Measurements from ENCODE around the gene MAPKAP1. TPM values are rescaled to one million over a fixed set of nuclear protein-coding genes. Genes with fewer than 3 reads are reported as not detected.

Gene MAPKAP1
- total RNA-seq, 6 donors from 2014 or later: 60.8 to 84.0 (median 71.5) TPM

GRCh38 chr9:125529589-125530515 lies 177.2 kb downstream of the MAPKAP1 start:
- no peak overlapping the region for H3K27ac ChIP-seq

DNA sequence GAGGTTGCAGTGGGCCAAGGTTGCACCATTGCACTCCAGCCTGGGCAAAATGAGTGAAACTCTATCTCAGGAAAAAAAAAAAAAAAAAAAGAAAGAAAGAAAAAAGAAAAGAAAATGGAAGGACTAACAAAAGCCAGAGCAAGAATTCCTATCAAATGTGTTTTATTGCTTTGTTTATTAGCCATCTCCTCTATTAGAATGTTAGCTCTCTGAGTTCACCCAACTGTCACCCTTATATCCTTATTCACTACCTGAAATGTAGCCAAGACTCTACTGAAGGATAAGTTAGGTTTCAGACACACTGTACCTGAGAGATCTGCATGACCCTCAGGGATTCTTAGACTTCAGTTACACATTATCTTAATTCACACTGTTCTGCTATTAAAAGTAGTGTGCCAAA lies 177.9 kb downstream of the MAPKAP1 start:
- Histone ChIP-seq H3K4me3 (no peak overlapping the region), H3K9me3 (no peaks in the 10 kb centered on the region), H3K27me3 (no peaks in the 10 kb centered on the region), H3K4me1 (peaks cover 0 to 18% (median 3%) of the 10 kb centered on the region in 4 donors), H3K36me3 (no peaks in the 10 kb centered on the region), H3K27ac (no peak overlapping the region)
- ATAC-seq (ENCODE audit: low FRiP score in 2 of 2) (no peak), DNase-seq (no peak)
- TF ChIP-seq EP300 (IDR thresholded peaks at IDR 0.05) (no peak), POLR2AphosphoS5 (IDR thresholded peaks at IDR 0.05) (no peak), CTCF (IDR thresholded peaks at IDR 0.05) (no peak), POLR2A (IDR thresholded peaks at IDR 0.05) (no peak)

More at GRCh38 chr9:125529589-125530515, 177.2 kb downstream of the MAPKAP1 start:
- 85 to 93% methylated on average over 5 of the region's 5 CpGs for WGBS, 2 donors
- H3K4me1 ChIP-seq: peaks cover 0 to 11% (median 3%) of the 10 kb centered on the region in 4 donors
- no peaks in the 10 kb centered on the region for H3K9me3 ChIP-seq
- H3K4me3 ChIP-seq: no peak overlapping the region
- no peaks in the 10 kb centered on the region for H3K36me3 ChIP-seq
- TF ChIP-seq CTCF (IDR thresholded peaks at IDR 0.05): no peak
- no peak for TF ChIP-seq POLR2AphosphoS5 (IDR thresholded peaks at IDR 0.05)
- no peak for TF ChIP-seq POLR2A (IDR thresholded peaks at IDR 0.05)
- no peak for TF ChIP-seq EP300 (IDR thresholded peaks at IDR 0.05)
- ATAC-seq (ENCODE audit: low FRiP score in 2 of 2) (no peak), DNase-seq (no peak)
- H3K27me3 ChIP-seq: no peaks in the 10 kb centered on the region

- no peaks in the 10 kb centered on the region for H3K9me3 ChIP-seq
- ATAC-seq (ENCODE audit: low FRiP score in 2 of 2): no peak
Observed at GRCh38 chr9:125527471-125528002, 179.5 kb downstream of the MAPKAP1 start.

DNA sequence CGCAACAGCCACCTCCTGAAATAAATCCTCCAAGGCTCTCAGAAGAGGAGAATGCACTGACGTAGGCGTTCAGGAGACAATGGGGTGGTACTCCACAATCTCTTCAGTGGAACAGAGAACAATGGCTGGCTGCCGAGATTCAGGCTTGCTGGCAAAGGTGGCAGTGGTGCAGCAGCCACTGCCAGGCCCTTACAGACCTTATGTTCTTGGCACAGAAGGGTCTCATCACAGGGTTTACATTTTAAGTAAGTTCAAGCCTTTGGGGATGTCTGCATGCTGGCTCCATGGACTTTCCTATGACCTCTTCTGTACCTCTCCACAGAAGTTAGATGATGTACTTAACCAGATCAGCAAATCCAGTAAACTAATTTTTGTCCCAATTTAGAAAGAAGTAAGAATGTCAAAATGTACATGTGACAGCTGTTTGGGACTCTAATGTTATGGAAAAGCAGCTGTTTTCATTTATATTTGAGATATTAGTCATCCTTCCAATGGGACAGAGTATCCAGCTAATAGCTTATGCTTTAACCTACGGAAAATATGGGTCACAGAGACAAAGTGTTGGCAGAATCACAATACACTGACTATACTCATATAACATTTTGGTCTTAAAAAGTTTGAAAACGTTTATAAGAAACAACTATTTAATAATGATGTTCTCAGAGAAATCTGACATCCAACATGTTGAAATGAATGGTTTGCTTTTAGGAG lies 180.9 kb downstream of the MAPKAP1 start:
- Histone ChIP-seq H3K27me3 (no peaks in the 10 kb centered on the region), H3K4me1 (peaks cover 0 to 31% (median 16%) of the 10 kb centered on the region in 4 donors), H3K4me3 (no peak overlapping the region), H3K36me3 (no peaks in the 10 kb centered on the region), H3K9me3 (no peaks in the 10 kb centered on the region), H3K27ac (no peak overlapping the region)
- no peak for ATAC-seq (ENCODE audit: low FRiP score in 2 of 2)
- TF ChIP-seq EP300 (IDR thresholded peaks at IDR 0.05) (no peak), CTCF (IDR thresholded peaks at IDR 0.05) (no peak), POLR2AphosphoS5 (IDR thresholded peaks at IDR 0.05) (no peak), POLR2A (IDR thresholded peaks at IDR 0.05) (no peak)
- no peak for DNase-seq
- WGBS, 2 donors: 83 to 84% methylated on average over 6 of the region's 6 CpGs

More at GRCh38 chr9:125527471-125528002, 179.5 kb downstream of the MAPKAP1 start:
- H3K4me1 ChIP-seq: peaks cover 0 to 24% (median 7%) of the 10 kb centered on the region in 4 donors
- no peaks in the 10 kb centered on the region for H3K27me3 ChIP-seq
- H3K27ac ChIP-seq: no peak overlapping the region
- H3K4me3 ChIP-seq: no peak overlapping the region
- TF ChIP-seq POLR2A (IDR thresholded peaks at IDR 0.05) (no peak), POLR2AphosphoS5 (IDR thresholded peaks at IDR 0.05) (no peak), CTCF (IDR thresholded peaks at IDR 0.05) (no peak), EP300 (IDR thresholded peaks at IDR 0.05) (no peak)
- DNase-seq: no peak
- WGBS, 2 donors: 90% methylated on average over 9 of the region's 9 CpGs
- no peaks in the 10 kb centered on the region for H3K36me3 ChIP-seq
